C4-2B (cell line): ENCODE results near the gene APC2.

ENCODE experiments used
- CTCF ChIP-seq: fragments of 450-650 bp; conservative IDR thresholded peaks from 2 replicates; pipeline ENCODE4 v1.5.1; 2017; ENCODE audit warnings: mild to moderate bottlenecking
- ZFX ChIP-seq: fragments of 450-650 bp; IDR thresholded peaks from 2 replicates; pipeline ENCODE4 v1.6.1; 2017

- TF ChIP-seq CTCF (no peak), ZFX (no peak)
Observed at GRCh38 chr19:1425902-1426301, 24.0 kb upstream of the APC2 start.
